Ammon's horn (tissue), 1 donor: ENCODE data around the gene GMEB2.

Experiments used
- DNase-seq: peaks from one replicate; pipeline ENCODE4 v3.0.0-alpha.2; 2016; ENCODE audit warnings: low spot score

The GMEB2 gene

DNA sequence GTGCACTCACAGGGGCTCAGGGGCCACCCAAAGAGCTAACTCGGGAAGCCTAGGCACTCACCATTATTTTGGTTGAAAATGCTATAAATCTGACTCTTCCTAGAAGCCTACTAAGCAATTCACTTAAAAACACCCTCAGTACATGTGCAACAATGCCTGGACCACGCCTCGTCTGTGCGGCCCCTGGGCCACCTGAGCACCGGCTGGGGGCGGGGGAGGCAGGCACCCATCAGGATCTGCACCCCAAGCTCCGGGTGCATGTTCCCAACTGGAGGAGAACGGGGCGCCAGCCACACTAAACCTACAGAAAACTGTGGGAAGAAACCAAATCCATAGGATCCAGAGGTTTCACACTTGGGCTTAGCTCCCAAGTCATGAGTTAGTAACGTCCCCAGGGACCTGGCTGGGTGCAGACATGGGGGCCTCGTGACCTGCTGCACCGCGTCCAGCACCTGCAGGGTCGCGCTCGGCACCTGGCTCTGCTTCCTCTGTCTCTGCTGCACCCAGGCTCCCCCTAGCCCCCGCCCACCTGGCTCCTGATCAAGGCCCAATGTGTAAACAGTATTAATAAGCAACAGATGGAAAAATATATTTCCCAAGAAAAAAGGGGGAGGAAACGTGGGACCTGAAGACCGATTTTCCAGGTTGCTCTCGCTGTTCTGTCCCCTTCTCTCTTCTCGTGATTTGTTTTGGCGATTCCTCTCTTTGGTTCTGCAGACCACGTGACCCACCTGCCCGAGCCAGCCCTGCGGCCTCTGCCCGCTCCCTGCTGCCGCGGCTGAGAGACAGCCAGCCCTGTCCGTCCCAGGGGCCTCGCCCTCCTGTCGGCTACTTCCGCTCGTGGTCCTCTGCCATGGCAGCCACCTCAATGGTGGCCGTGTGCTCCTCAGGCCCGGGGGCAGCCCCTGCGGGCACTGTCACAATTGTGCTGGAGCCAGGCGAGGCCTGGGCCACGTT, 37.4 kb downstream of the GMEB2 start:
- DNase-seq, result no peak

DNA sequence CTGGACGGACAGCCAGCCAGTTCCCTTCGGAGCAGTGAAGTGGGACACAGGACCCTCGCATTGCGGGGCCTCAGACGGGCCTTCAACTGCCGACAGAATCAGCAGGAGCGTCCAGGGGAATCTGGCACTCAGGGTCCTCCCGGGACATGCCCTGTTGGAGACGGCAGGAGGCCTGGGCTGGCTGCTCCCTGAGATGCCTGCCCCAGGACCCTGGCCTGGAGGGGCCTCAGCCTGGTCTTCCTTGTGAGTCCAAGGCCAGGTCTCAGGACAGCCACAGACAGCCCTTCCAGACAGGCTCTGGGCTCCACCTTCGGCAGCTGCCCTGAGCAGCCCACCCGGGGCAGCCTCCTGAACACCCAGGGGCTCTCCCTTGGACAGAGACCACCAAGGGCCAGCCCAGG, 38.3 kb downstream of the GMEB2 start:
- DNase-seq, result no peak

DNA sequence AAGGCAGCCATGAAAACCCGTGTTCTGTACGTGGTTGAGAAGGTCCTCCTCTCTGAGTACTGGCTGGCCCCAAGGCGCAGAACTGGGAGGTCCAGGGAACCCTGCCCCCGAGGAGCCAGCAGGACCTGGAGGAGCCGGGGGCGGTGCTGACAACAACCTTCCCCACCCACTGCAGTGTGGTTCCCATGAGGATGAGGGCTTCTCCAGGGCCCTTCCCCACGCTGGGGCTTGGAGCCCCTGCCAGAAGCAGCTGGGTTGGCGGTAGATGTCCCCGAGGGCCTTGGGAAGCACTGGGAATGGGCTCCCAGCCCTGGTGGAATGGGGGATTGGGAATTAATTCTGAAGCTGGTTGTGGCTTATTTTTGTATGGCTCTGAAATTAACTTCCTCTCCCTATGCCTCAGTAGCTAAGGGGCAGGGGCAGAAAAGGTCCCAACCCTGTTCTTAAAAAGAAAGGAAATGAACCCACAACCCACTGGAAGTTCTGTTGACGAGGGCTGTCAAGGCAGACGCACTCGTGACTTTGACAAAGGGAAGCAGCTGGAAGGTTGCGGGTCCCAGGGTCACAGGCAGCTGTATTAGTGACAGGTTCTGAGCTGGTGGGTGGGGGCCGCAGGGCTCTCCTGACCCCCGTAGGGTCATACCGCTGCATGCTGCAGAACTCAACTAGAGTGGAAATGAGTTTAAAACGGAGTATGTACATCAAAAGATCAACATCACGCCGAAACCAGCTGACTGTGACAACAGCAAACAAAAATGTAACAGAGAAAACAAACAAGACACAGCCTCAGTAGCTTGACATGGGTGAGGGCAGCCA, 38.9 kb downstream of the GMEB2 start:
- no peak for DNase-seq

DNA sequence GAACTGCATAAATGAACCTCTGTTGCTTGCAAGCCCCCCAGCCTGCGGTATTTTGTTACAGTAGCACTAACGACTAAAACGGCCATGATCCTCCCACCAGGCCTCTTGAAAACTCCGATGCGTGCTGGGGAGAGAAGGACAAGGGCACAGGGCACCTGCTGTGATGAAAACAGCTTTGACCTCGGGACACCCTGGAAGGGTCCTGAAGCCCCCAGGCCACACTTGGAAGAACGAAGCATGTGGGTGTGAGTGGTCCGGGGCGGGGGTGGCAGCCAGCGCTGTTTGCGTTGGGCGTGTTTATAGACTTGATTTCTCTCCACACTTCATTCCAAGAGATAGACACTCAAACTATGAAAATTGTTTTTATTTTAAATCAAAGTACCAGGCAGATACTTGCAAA, 39.6 kb downstream of the GMEB2 start:
- no peak for DNase-seq

DNA sequence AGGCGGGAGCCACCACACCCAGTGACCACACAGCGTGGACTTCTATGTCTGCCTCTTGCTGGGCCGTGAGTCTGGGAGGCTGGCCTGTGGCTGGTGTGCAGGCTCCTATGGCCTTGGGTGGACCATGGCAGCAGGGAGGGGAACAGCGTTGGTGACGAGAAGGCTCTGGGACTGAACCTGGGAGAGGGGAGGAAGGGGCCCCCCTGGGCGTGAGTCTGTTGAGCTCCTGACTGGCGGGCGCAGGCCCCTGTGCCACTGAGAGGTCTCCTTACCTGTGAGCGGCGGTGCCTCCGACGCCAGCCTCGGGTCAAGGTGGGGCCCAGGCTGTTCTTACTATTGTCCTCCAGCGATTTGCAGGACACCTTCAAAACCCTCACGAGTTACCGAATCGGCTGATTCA, 40.1 kb downstream of the GMEB2 start:
- DNase-seq, result no peak

DNA sequence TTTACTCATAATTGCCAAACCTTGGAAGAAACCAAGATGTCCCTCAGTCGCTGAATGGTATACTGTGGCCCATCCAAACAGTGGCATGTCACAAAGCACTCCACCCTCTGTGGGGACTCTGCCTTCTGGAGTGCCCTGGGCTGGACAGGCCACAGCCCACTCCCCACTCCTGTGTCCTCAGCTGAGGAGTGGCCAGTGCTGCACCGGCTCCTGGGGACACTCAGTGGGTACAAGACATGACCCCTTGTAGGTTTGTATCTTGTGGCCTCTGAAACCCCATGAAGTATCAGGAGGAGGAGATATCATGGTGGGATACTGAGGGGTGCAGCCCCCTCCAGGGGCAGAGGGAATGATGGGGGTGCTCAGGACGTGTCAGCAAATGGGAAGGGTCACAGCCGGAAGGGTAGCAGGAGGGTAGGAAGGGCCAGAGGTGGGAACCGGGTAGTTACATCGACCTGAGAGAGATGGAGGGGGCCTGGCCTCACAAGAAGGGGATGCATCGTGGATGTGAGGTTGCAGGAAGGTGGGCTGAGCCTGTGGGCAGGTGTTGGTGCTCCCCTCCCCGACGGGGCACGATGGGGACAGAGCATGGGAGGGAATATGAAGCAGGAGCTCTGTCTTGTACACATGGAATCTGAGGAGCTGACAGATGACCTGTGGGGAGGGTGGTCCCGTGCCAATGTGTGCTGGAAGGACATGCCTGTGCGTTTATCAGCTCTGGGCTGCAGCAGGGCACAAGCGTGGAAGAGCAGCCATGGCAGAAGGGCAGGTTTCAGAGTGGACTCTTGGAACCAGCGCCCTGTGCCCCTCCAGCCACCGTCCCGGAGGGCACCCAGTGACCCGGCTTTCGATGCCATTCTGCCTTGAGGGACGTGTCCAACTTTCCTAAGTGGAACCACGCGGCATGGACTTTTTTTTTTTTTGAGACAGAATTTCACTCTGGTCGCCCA, 41.0 kb downstream of the GMEB2 start:
- no peak for DNase-seq

DNA sequence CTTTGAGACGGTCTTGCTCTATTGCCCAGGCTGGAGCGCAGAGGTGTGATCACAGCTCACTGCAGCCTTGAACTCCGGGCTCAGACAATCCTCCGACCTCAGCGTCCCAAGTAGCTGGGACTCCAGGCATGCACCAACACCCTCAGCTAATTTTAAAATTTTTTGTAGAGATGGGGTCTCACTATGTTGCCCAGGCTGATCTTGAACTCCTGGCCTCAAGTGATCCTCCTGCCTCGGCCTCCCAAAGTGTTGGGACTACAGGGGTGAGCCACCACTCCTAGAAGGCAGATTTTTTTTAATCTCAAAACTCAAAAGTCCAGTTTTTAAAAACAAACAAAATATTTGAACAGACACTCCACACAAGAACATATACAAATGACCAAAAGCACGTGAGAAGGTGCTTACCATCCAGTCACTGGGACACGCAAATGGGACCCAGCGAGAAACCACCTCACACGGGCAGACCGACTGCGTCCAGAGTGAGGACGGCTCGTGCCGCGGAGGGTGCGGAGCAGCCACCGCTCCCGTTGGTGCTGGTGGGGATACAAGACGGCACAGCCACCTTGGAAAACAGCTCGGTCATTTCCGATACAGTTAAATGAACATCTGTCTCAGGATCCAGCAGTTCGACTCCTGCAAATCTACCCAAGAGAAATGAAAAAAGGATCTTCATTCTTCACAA, 44.4 kb downstream of the GMEB2 start:
- DNase-seq, result no peak

DNA sequence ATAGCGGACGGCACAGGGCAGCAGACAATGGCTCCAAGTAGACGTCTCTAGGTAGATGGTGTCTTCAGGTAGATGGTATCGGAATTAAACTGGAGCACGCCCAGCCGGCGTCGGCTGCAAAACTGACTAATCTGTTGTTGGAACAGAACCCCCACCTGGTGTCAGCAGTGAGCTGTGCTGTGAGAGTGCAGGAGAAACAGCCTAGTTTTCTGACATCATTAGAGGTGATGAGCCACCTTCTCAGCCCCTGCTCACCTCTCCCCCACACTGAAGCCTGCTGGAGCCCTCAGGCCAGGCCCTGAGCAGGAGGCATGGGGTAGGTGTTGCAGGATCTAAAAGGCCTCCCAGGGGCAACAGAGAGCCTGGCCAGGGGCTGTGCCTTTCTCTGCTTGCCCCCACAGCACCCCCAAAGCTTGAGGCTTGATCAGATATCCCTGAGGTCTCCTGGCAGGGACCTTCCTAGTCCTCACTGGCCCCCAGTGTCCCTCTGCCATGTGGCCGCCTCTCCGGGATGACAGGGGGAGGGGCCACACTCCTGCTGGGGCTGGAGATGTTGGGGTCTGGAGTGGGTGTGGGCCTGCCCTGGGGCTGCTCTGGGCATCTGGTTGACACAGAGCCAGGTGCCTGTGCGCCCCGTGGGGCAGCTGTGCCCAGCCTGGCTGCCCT, 46.0 kb downstream of the GMEB2 start:
- peak; percentile 49 for DNase-seq

DNA sequence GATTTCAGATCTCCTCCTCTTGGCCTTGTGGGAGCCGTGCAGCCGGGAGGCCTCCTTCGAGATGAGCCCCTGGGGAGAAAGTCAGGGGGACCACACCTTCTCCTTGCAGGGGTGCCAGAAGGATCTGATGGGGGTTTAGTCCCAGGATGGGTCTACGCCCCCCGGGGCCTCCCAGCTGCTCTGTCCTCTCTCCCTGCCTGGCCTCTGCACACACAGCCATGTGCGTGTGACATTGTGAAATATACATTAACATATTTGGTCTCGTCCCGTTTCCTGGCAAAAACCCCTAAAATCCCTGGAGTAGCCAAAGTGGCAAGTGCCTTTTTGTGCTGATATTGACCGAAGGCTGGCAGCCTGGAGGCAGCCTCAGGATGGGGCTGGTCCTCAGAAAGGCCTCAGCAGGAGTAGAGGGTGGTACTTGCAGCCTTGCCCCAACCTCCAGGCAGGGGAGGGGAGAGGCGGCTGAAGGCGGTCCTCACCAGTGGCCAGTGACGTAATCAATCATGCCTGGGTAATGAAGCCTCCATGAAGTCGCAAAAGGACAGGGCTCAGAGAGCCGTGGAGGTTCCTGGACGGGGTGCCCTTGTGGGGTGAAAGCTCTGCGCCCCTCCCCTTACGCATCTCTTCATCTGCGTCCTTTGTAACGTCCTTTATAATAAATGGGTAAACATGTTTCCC, 47.7 kb downstream of the GMEB2 start:
- no peak for DNase-seq

DNA sequence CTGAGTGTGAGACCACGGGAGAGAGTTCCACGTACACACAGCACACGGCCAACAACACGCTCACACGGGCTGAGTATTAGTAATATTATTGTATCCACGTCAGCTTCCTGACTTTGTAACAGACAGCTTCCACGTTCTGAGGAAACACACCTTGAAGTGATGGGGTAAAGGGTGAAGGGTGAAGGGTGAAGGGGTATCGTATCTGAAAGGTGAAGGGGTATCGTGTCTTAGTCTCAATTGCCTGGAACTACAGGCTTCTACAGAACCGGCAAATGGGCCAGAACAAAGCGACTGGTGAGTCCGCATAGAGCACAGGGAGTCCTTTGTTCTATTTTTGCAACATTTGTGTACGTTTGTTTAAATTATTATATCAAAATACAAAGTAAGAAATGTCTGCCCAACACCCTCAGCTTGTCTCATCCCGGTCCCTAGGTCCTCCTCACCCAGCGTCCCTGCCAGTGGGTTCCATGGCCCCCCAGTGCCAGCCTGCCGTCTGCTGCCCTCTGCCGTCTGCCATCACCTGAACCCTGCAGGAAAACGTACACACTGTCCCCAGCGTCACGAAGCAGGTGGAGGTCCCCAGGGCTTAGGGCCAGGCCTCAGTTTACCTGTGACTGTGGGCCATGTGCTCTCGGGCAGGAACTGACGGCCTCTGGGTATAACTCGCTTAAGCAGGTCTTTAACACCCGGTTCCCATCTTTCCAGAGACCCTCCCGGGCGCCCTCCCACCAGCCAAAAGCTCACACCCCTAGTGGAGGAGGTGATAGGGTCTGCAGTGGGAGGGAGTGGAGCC, 48.5 kb downstream of the GMEB2 start:
- DNase-seq, result no peak

DNA sequence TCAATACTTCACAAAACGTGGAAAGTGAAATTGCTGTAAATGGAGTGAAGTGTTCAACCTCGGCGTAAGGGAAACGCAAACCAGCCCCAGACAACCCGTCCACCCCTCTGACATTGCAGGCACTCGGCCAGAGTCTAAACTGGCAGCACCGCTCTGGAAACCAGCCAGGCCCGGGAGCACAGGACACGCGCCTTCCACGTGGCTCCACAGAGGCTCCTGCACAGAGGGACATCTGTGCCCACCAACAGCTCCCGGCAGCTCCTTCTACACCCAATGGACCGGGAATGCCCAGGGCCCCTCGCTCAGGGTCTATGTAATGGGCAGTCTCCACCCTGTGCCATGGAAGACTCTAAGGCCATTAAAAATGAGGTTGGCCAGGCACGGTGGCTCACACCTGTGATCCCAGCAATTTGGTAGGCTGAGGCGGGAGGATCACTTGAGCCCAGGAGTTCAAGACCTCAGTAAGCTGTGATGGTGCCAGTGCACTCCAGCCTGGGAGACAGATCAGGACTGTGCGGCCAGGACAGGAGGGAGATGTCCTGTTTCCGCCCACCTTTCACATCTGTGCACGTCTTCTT, 49.5 kb downstream of the GMEB2 start:
- peak; percentile 43 for DNase-seq

DNA sequence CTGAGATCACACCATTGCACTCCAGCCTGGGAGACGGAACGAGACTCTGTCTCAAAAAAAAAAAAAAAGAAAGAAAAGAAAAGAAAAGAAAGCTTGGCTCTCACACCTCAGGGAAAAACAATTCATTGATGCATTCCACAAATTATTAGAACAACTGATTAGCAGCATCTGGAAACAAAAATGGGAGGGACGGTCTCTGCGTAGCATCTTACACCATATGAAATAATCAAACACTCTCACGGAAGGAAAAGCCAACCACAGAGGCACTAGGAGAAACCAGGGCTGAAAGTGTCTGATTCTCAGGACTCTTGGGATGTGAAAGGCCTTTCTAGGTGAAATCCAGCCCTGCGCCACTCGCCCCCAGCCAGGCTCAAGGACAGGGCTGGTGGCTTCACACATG, 50.6 kb downstream of the GMEB2 start:
- DNase-seq, result no peak

DNA sequence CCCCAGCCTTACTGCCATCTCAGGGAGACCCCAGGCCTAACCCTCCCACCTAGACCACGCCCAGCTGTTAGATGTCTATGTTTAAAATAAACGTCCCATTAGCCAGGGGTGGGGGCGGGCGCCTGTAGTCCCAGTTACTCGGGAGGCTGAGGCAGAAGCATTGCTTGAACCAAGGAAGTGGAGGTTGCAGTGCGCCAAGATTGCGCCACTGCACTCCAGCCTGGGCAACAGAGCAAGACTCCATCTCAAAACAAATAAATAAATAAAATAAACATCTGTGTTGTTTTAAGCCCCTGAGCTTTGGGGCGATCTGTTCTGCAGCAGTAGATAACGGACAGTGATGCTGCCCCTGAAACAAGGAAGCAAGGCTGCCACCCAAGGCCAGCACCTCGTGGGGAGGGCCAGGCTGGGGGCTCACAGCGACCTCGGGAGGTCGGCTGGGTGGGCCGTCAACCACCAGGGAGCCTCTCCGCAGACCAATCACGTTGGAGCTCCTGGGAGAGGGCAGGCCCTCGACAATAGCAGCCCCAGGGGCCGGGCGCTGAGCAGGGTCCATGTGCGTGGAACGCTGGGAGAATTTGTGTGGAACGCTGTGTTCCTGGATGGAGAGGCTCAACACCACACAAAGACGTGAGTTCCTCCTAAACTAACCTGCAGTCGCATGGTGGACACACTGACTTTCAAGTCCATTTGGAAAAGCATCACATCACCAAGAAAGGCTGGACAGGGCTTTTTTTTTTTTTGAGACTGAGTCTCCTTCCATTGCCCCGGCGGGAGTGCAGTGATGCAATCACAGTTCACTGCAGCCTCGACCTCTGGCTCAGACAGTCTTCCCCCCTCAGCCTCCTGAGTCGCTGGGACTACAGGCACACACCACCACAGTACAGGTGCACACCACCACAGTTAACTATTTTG, 51.8 kb downstream of the GMEB2 start:
- no peak for DNase-seq

DNA sequence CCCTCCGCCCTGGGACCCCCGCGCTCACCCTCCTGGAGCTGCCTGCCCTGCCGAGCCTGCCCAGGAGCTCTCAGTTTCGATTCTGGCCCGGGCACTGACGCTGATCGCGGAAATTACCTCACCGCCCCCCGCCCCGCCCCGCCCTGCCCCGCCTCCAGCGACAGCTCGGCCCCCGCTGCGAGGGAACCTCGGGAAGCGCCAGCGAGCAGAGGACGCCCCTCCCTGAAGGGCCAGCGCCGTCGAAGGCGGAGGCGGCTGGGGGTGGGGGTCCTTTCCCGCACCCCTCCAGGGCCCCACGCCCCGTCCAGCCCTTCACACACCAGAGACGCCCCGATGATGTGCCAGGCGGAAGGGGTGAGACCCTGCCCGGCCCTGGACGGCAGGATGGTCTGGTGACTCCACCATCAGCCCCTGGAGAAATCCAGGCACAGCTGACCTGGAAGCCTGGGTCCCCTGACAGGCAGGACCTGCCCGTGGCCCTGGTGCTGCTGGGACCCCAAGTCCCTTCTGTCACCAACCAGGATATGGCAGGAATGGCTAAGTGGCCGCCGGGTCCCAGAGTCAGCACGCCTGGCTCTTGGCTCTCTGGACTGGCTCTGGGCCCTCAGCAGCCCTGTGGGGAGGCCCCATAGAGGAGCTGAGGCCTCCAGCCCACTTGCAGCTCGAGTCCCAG, 52.6 kb downstream of the GMEB2 start, which contains the start of gene HELZ2:
Gene HELZ2, minus strand, starts transcription at position 84 of the 673 bp plus-strand sequence. CDS start 1,854 bp downstream, outside the sequence.
- peak; percentile 41 for DNase-seq

DNA sequence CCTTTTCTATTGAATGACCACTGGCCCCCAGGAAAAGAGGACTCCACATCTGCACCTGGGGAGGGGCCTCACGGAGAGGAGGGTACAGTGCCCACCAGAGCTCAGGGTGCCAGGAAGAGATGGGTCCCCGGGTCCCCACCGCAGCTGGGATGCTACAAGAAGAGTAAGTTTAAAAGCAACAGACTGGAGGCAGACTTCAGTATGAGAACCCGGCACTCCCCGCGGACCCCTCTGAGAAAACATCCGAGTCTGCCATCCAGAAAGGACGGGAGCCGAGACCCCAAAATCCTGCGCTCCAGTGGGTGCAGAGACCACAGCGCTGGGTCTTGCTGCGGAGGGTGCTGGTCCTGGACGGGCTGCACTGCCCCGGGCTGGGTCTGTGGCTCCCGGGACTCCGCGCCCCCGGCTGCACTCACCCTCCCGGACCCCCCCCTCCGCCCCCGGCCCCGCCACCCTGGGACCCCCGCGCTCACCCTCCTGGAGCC, 53.2 kb downstream of the GMEB2 start:
- no peak for DNase-seq

DNA sequence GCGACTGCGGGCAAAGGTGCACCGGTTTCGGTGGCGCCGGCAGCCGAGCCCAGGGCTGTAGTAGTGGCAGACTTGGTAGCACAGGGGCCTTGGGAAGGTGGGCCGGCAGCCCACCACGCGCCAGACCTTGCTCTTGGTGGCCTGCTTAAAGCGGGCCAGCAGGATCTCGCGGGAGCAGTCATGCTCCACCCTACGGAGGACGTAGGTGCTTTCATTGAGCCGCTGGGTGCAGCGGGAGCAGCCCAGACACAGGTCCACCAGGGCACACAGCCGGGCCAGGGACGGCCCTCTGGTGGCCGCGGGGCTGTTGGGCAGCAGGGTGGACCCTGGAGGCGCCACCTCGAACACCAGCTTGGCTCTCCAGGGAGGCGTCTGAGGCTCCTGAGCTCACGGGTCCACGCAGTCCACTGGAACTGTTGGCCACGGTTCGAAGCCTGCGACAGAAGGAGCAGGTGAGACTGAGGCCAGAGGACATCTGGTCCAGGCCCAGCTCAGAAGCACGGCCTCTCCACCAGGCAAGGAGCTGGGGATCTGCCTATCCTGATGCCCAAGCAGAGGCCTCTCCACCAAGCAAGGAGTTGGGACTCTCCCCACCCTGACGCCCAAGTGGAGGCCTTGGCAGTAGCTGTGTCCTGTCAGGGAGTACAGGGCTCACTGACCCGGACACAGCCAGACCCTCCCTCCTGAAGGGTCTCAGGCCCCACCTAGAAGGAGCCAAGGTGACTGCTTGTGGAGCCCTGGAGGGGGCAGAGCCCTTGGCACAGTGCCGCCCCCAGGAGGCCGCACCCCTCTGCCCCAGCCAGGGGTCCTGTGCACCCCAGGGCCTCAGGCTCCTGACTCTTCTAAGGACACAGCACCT, 53.9 kb downstream of the GMEB2 start:
- DNase-seq, result no peak
